ENCODE results near the gene TRPV3.

GRCh38 chr17:3569534-3570137, 12.0 kb upstream of the TRPV3 start:
- TF ChIP-seq, protein P1, sequence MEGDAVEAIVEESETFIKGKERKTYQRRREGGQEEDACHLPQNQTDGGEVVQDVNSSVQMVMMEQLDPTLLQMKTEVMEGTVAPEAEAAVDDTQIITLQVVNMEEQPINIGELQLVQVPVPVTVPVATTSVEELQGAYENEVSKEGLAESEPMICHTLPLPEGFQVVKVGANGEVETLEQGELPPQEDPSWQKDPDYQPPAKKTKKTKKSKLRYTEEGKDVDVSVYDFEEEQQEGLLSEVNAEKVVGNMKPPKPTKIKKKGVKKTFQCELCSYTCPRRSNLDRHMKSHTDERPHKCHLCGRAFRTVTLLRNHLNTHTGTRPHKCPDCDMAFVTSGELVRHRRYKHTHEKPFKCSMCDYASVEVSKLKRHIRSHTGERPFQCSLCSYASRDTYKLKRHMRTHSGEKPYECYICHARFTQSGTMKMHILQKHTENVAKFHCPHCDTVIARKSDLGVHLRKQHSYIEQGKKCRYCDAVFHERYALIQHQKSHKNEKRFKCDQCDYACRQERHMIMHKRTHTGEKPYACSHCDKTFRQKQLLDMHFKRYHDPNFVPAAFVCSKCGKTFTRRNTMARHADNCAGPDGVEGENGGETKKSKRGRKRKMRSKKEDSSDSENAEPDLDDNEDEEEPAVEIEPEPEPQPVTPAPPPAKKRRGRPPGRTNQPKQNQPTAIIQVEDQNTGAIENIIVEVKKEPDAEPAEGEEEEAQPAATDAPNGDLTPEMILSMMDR (IDR thresholded peaks at IDR 0.05) = no peak
- no peak for TF ChIP-seq POLR2A (IDR thresholded peaks at IDR 0.05)
